Measurements from ENCODE around the gene S100P.

The S100P gene

GRCh38 chr4:6655924-6656323, 37.8 kb upstream of the S100P start:
- no peak for TF ChIP-seq ZBTB7A (IDR thresholded peaks at IDR 0.05; ENCODE audit: low read depth)
- TF ChIP-seq TAF1 (IDR thresholded peaks at IDR 0.05; ENCODE audit: low read depth) = no peak
- no peak for TF ChIP-seq CEBPB (IDR thresholded peaks at IDR 0.05)
- no peak for TF ChIP-seq NFIC (IDR thresholded peaks at IDR 0.05)
- TF ChIP-seq EP300 (IDR thresholded peaks at IDR 0.05; ENCODE audit: borderline replicate concordance) = no peak
- no peak for TF ChIP-seq RAD21 (IDR thresholded peaks at IDR 0.05; ENCODE audit: low read depth)
- no peak for TF ChIP-seq TEAD4 (IDR thresholded peaks at IDR 0.05)
- no peak for TF ChIP-seq TCF12 (IDR thresholded peaks at IDR 0.05; ENCODE audit: low read depth)
- TF ChIP-seq FOXM1 (IDR thresholded peaks at IDR 0.05; ENCODE audit: borderline replicate concordance, low read depth) = no peak
- TF ChIP-seq MAX (IDR thresholded peaks at IDR 0.05) = no peak
- TF ChIP-seq YY1 (IDR thresholded peaks at IDR 0.05; ENCODE audit: low read depth) = no peak
- TF ChIP-seq, protein P1, sequence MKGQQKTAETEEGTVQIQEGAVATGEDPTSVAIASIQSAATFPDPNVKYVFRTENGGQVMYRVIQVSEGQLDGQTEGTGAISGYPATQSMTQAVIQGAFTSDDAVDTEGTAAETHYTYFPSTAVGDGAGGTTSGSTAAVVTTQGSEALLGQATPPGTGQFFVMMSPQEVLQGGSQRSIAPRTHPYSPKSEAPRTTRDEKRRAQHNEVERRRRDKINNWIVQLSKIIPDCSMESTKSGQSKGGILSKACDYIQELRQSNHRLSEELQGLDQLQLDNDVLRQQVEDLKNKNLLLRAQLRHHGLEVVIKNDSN (IDR thresholded peaks at IDR 0.05) = no peak
- no peak for TF ChIP-seq CREB1 (IDR thresholded peaks at IDR 0.05; ENCODE audit: low read depth)
- TF ChIP-seq EGR1 (IDR thresholded peaks at IDR 0.05) = no peak
- TF ChIP-seq, protein P2, sequence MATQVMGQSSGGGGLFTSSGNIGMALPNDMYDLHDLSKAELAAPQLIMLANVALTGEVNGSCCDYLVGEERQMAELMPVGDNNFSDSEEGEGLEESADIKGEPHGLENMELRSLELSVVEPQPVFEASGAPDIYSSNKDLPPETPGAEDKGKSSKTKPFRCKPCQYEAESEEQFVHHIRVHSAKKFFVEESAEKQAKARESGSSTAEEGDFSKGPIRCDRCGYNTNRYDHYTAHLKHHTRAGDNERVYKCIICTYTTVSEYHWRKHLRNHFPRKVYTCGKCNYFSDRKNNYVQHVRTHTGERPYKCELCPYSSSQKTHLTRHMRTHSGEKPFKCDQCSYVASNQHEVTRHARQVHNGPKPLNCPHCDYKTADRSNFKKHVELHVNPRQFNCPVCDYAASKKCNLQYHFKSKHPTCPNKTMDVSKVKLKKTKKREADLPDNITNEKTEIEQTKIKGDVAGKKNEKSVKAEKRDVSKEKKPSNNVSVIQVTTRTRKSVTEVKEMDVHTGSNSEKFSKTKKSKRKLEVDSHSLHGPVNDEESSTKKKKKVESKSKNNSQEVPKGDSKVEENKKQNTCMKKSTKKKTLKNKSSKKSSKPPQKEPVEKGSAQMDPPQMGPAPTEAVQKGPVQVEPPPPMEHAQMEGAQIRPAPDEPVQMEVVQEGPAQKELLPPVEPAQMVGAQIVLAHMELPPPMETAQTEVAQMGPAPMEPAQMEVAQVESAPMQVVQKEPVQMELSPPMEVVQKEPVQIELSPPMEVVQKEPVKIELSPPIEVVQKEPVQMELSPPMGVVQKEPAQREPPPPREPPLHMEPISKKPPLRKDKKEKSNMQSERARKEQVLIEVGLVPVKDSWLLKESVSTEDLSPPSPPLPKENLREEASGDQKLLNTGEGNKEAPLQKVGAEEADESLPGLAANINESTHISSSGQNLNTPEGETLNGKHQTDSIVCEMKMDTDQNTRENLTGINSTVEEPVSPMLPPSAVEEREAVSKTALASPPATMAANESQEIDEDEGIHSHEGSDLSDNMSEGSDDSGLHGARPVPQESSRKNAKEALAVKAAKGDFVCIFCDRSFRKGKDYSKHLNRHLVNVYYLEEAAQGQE (IDR thresholded peaks at IDR 0.05; ENCODE audit: low read depth) = no peak

DNA sequence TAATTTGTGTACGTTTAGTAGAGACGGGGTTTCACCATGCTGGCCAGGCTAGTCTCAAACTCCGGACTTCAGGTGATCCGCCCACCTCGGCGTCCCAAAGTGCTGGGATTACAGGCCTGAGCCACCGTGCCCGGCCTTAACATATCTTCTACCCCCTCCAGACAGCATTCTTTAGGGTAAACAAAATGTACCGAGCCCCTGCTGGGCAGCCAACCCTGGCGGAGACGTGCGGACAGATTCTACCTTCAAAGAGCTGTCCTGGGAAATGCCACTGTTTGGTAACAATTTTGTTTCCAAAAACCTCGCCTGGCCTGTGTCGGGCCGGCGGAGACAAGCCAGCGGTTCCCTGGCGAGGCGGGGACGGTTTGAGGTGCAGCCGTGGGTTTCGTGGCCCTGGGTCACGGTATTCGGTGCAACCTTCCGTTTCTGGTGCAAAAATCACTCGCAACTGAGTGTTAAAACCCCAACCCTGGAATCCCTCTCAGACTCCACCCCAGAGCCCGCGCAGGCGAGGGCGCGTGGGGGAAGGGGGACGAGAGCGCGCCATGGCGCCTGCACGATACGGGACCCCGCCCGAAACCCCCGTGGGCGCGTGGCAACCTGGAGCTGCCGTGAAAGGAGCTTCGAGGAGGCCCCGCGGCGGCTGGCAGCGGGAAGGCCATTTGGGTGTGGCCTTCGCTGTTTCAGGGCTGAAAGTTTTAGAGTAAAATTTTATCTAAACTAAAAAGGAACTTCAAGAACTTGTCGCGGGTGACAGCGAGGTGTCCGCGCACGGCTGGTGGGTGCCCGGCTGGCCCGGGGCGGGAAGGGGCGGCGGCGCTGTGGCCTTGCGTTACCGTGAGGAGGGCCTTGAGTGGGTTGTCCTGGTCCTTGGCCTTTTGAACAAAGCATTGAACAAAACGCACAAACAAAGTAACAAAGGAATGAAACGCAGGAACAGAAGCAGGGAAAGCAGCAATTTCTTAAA, 36.2 kb upstream of the S100P start:
- TF ChIP-seq TCF12 (IDR thresholded peaks at IDR 0.05; ENCODE audit: low read depth) (no peak), ZBTB7A (IDR thresholded peaks at IDR 0.05; ENCODE audit: low read depth) (no peak), FOXM1 (IDR thresholded peaks at IDR 0.05; ENCODE audit: borderline replicate concordance, low read depth) (no peak), TEAD4 (IDR thresholded peaks at IDR 0.05) (no peak), CREB1 (IDR thresholded peaks at IDR 0.05; ENCODE audit: low read depth) (no peak), NFIC (IDR thresholded peaks at IDR 0.05) (no peak), MAX (IDR thresholded peaks at IDR 0.05) (no peak), CEBPB (IDR thresholded peaks at IDR 0.05) (no peak), EP300 (IDR thresholded peaks at IDR 0.05; ENCODE audit: borderline replicate concordance) (no peak), EGR1 (IDR thresholded peaks at IDR 0.05) (no peak), TAF1 (IDR thresholded peaks at IDR 0.05; ENCODE audit: low read depth) (no peak), YY1 (IDR thresholded peaks at IDR 0.05; ENCODE audit: low read depth) (no peak), RAD21 (IDR thresholded peaks at IDR 0.05; ENCODE audit: low read depth) (no peak)
- TF ChIP-seq, protein P1 (IDR thresholded peaks at IDR 0.05) = no peak
- TF ChIP-seq, protein P2 (IDR thresholded peaks at IDR 0.05; ENCODE audit: low read depth) = no peak

- TF ChIP-seq NFIC (IDR thresholded peaks at IDR 0.05) (no peak), EGR1 (IDR thresholded peaks at IDR 0.05) (no peak), ZBTB7A (IDR thresholded peaks at IDR 0.05; ENCODE audit: low read depth) (no peak), TCF12 (IDR thresholded peaks at IDR 0.05; ENCODE audit: low read depth) (no peak), MAX (IDR thresholded peaks at IDR 0.05) (no peak), TEAD4 (IDR thresholded peaks at IDR 0.05) (no peak), FOXM1 (IDR thresholded peaks at IDR 0.05; ENCODE audit: borderline replicate concordance, low read depth) (no peak), TAF1 (IDR thresholded peaks at IDR 0.05; ENCODE audit: low read depth) (no peak), EP300 (IDR thresholded peaks at IDR 0.05; ENCODE audit: borderline replicate concordance) (no peak), CEBPB (IDR thresholded peaks at IDR 0.05) (no peak), CREB1 (IDR thresholded peaks at IDR 0.05; ENCODE audit: low read depth) (no peak), YY1 (IDR thresholded peaks at IDR 0.05; ENCODE audit: low read depth) (no peak), RAD21 (IDR thresholded peaks at IDR 0.05; ENCODE audit: low read depth) (no peak)
- TF ChIP-seq, protein P1 (IDR thresholded peaks at IDR 0.05) = no peak
- TF ChIP-seq, protein P2 (IDR thresholded peaks at IDR 0.05; ENCODE audit: low read depth) = no peak
Measured at GRCh38 chr4:6658209-6658595, 35.5 kb upstream of the S100P start.

Data from Ishikawa (cell line).